Breast epithelium (tissue), 3 donors: ENCODE data around the gene TPM4.

Experiments
- POLR2AphosphoS5 ChIP-seq, 3 donors: sonication (generic); formaldehyde crosslinking; IDR thresholded peaks; one replicate each; pipeline ENCODE4 v1.6.1; 2017; ENCODE audit warnings: antibody characterized with exemption in 3 of 3
- TF ChIP-seq, protein P1 (sequence below), 3 donors: fragments of 450-650 bp; IDR thresholded peaks; one replicate each; pipeline ENCODE4 v1.5.1; 2016 to 2017; ENCODE audit warnings: antibody characterized with exemption in 3 of 3, mild to moderate bottlenecking in 3 of 3, moderate library complexity in 3 of 3

- TF ChIP-seq, protein P1, sequence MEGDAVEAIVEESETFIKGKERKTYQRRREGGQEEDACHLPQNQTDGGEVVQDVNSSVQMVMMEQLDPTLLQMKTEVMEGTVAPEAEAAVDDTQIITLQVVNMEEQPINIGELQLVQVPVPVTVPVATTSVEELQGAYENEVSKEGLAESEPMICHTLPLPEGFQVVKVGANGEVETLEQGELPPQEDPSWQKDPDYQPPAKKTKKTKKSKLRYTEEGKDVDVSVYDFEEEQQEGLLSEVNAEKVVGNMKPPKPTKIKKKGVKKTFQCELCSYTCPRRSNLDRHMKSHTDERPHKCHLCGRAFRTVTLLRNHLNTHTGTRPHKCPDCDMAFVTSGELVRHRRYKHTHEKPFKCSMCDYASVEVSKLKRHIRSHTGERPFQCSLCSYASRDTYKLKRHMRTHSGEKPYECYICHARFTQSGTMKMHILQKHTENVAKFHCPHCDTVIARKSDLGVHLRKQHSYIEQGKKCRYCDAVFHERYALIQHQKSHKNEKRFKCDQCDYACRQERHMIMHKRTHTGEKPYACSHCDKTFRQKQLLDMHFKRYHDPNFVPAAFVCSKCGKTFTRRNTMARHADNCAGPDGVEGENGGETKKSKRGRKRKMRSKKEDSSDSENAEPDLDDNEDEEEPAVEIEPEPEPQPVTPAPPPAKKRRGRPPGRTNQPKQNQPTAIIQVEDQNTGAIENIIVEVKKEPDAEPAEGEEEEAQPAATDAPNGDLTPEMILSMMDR (IDR thresholded peaks at IDR 0.05) = no peak
- no peak for TF ChIP-seq POLR2AphosphoS5 (IDR thresholded peaks at IDR 0.05)
Measured at GRCh38 chr19:16044746-16045145, 31.5 kb upstream of the TPM4 start.
